K562 (cell line): ENCODE results near the gene EVL. TPM values are rescaled to one million over a fixed set of nuclear protein-coding genes. Genes with fewer than 3 reads are reported as not detected.
A peak's percentile ranks its signal among the peaks of the same experiment; 100 is the strongest.

Experiments
- E2F4 ChIP-seq: sonication (generic); formaldehyde crosslinking; IDR thresholded peaks from 2 replicates; pipeline ENCODE4 v1.8.0; 2022; ENCODE audit warnings: mild to moderate bottlenecking, low read depth, missing genetic modification reagents
- FUS ChIP-seq: fragments of 200-400 bp; formaldehyde crosslinking; optimal IDR thresholded peaks from 2 replicates; pipeline ENCODE3; 2017; ENCODE audit warnings: low read depth, low read length
- GTF3C2 ChIP-seq: IDR thresholded peaks from 3 replicates; pipeline ENCODE4 v1.6.1; 2011; ENCODE audit warnings: borderline replicate concordance, mild to moderate bottlenecking, moderate library complexity; ENCODE audit not compliant: insufficient read length; ENCODE audit errors: extremely low read depth
- HMG20A ChIP-seq: fragments of 450-650 bp; formaldehyde crosslinking; conservative IDR thresholded peaks from 2 replicates; pipeline ENCODE4 v1.4.0; 2020; ENCODE audit warnings: mild to moderate bottlenecking, mixed read lengths
- MTA2 ChIP-seq: fragments of 450-650 bp; IDR thresholded peaks from 2 replicates; pipeline ENCODE4 v1.6.1; 2016; ENCODE audit warnings: low read depth
- PHB ChIP-seq: fragments of 250-450 bp; sonication (Bioruptor Pico); IDR thresholded peaks from 2 replicates; pipeline ENCODE4 v1.5.0; 2021
- RBBP5 ChIP-seq: fragments of 200-600 bp; sonication (generic); IDR thresholded peaks from 2 replicates; pipeline ENCODE4 v1.6.1; 2012; ENCODE audit warnings: borderline replicate concordance, mild to moderate bottlenecking, low read length, control low read depth, inconsistent platforms; ENCODE audit not compliant: insufficient read depth, poor library complexity, severe bottlenecking
- SAP30 ChIP-seq: fragments of 200-600 bp; sonication (generic); IDR thresholded peaks from 2 replicates; pipeline ENCODE4 v1.6.1; 2012; ENCODE audit warnings: borderline replicate concordance, low read depth, mild to moderate bottlenecking, moderate library complexity, low read length, control low read depth, inconsistent platforms; ENCODE audit not compliant: insufficient read depth, poor library complexity, severe bottlenecking
- TCF7L2 ChIP-seq: fragments of 150-350 bp; IDR thresholded peaks from 2 replicates; pipeline ENCODE4 v1.6.1; 2016; ENCODE audit warnings: low read depth, mild to moderate bottlenecking, low read length, moderate library complexity
- TRIM25 ChIP-seq: fragments of 450-650 bp; IDR thresholded peaks from 2 replicates; pipeline ENCODE4 v1.7.0; 2016; ENCODE audit warnings: borderline replicate concordance
- XRCC4 ChIP-seq: IDR thresholded peaks from one replicate; pipeline ENCODE4 v1.6.1; 2011; ENCODE audit not compliant: insufficient read depth, insufficient read length; ENCODE audit errors: extremely low read depth
- ZBTB7A ChIP-seq: IDR thresholded peaks from 2 replicates; pipeline ENCODE4 v1.6.1; 2011; ENCODE audit warnings: low read depth, mild to moderate bottlenecking, low read length, moderate library complexity, borderline replicate concordance; ENCODE audit not compliant: control insufficient read depth
- ZKSCAN1 ChIP-seq: fragments of 150-350 bp; IDR thresholded peaks from 2 replicates; pipeline ENCODE4 v1.6.1; 2016; ENCODE audit warnings: low read depth, low read length
- ZNF165 ChIP-seq: fragments of 250-450 bp; sonication (Bioruptor Pico); IDR thresholded peaks from 2 replicates; pipeline ENCODE4 v1.4.0; 2020; ENCODE audit warnings: borderline replicate concordance
- ZNF224 ChIP-seq: sonication (generic); formaldehyde crosslinking; IDR thresholded peaks from 2 replicates; pipeline ENCODE4 v1.8.0; 2022; ENCODE audit warnings: mild to moderate bottlenecking, missing genetic modification reagents
- ZNF263 ChIP-seq: sonication (generic); formaldehyde crosslinking; IDR thresholded peaks from 2 replicates; pipeline ENCODE4 v1.8.0; 2022; ENCODE audit warnings: mild to moderate bottlenecking, missing genetic modification reagents, borderline replicate concordance
- ZNF655 ChIP-seq: fragments of 250-450 bp; sonication (Bioruptor Pico); IDR thresholded peaks from 2 replicates; pipeline ENCODE4 v1.5.0; 2021
- ZNF707 ChIP-seq: fragments of 250-450 bp; sonication (Bioruptor Pico); conservative IDR thresholded peaks from 2 replicates; pipeline ENCODE4 v1.8.0; 2022; ENCODE audit warnings: inconsistent platforms, mild to moderate bottlenecking, moderate library complexity
- ZNF717 ChIP-seq: fragments of 250-450 bp; sonication (Bioruptor Pico); IDR thresholded peaks from 2 replicates; pipeline ENCODE4 v1.5.0; 2021
- ZNF77 ChIP-seq: fragments of 250-450 bp; sonication (Bioruptor Pico); IDR thresholded peaks from 2 replicates; pipeline ENCODE4 v1.5.0; 2020
- ZNF79 ChIP-seq: fragments of 250-450 bp; sonication (Bioruptor Pico); IDR thresholded peaks from 2 replicates; pipeline ENCODE4 v1.4.0; 2020; ENCODE audit warnings: low read depth, mild to moderate bottlenecking, moderate library complexity
- polyA plus RNA-seq, 8 experiments: library from polyadenylated mRNA; depleted of rRNA in 4 of 8; stranded (reverse) in 5 of 8; unstranded in 3 of 8; fragments of >200 nt; fragmentation: Nextera tagmentation in 2 of 8; fragmentation: Illumina TruSeq in 1 of 8; extraction: Ambion mirVana in 2 of 8; extraction: Trizol in 1 of 8; gene quantifications; 2 replicates each; pipeline versions ENCODE4 v1.2.1 to v1.2.3, GENCODE V29; 2011 to 2014; ENCODE audit warnings: inconsistent platforms in 1 of 8, missing spikeins in 1 of 8
- total RNA-seq, 7 experiments: library from RNA; depleted of rRNA in 6 of 7; stranded (reverse); fragments of >200 nt in 6 of 7; fragmentation: Illumina TruSeq in 2 of 7; extraction: Trizol in 2 of 7; gene quantifications; 2 replicates each; pipeline versions ENCODE4 v1.2.1 to v1.2.3, GENCODE V29; 2011 to 2021; ENCODE audit warnings: low replicate concordance in 1 of 7

The EVL gene
- total and polyA plus RNA-seq, 9 of the 15 experiments (the other 6 are each of a cell fraction or from before 2014, with no cell fraction given), result 2.9 to 43.4 (median 23.9) TPM

- TF ChIP-seq ZNF655 (CRISPR knock-in tag) (no peak), ZNF165 (no peak), ZNF717 (CRISPR knock-in tag) (no peak), HMG20A (no peak), RBBP5 (peak; percentile 53), ZNF224 (CRISPR knock-in tag) (no peak), GTF3C2 (no peak), FUS (no peak), MTA2 (no peak), TCF7L2 (no peak), ZKSCAN1 (no peak), TRIM25 (no peak), XRCC4 (no peak), PHB (CRISPR knock-in tag) (no peak), ZNF77 (CRISPR knock-in tag) (no peak), E2F4 (CRISPR knock-in tag) (peak; percentile 60; the same call in 1 of the 2 replicates), SAP30 (peak; percentile 8), ZNF79 (CRISPR knock-in tag) (no peak), ZBTB7A (peak; percentile 73; the same call in 1 of the 2 replicates), ZNF263 (CRISPR knock-in tag) (no peak), ZNF707 (CRISPR knock-in tag) (no peak)
Observed at GRCh38 chr14:100192672-100193416, 127.6 kb downstream of the EVL start (continued).
